Muscle of back (tissue), 13 donors: ENCODE results near the gene TRAPPC8. TPM values are rescaled to one million over a fixed set of nuclear protein-coding genes. Genes with fewer than 3 reads are reported as not detected.
A peak's percentile ranks its signal among the peaks of the same experiment; 100 is the strongest.
"Not testable (repeated sequence)": the region's sequence is repeated elsewhere in the genome, so short reads cannot be mapped to it uniquely, and the experiment has no call there.

ENCODE experiments used
- DNase-seq, 3 donors: peaks; one replicate each; pipeline versions ENCODE4 v3.0.0 to v3.0.0-alpha.2; 2013
- long read RNA-seq, 9 donors: transcript quantifications; one replicate each; lab custom pipeline, GENCODE V29; 2026
- polyA plus RNA-seq, 10 donors: library from polyadenylated mRNA; unstranded; fragments of 120-200 nt; gene quantifications; one replicate each; pipeline ENCODE4 v1.2.1, GENCODE V29; 2013; ENCODE audit not compliant: insufficient read length in 10 of 10

Gene TRAPPC8
- 10 to 100 TPM; 23.8 to 41.5 (median 33.3) TPM for polyA plus RNA-seq
- long read RNA-seq, donor 1 = 0 reads
- long read RNA-seq, donor 2, full-length matches to known transcripts = 1 of 1 reads
- long read RNA-seq, donor 2, partial matches to known transcripts = 0 of 1 reads
- long read RNA-seq, donor 2, other reads (novel, unspliced or antisense) = 0 of 1 reads
- long read RNA-seq, donor 3 = 0 reads
- long read RNA-seq, donor 4, full-length matches to known transcripts = 1 of 1 reads
- long read RNA-seq, donor 4, partial matches to known transcripts = 0 of 1 reads
- long read RNA-seq, donor 4, other reads (novel, unspliced or antisense) = 0 of 1 reads
- long read RNA-seq, donor 5 = 0 reads
- long read RNA-seq, donor 6, full-length matches to known transcripts = 1 of 1 reads
- long read RNA-seq, donor 6, partial matches to known transcripts = 0 of 1 reads
- long read RNA-seq, donor 6, other reads (novel, unspliced or antisense) = 0 of 1 reads
- long read RNA-seq, donor 7 = 0 reads
- long read RNA-seq, donor 8, partial matches to known transcripts = 0 of 1 reads
- long read RNA-seq, donor 8, other reads (novel, unspliced or antisense) = 0 of 1 reads
- long read RNA-seq, donor 9, partial matches to known transcripts = 0 of 1 reads
- long read RNA-seq, donor 9, other reads (novel, unspliced or antisense) = 0 of 1 reads

GRCh38 chr18:31942999-31943877 is at the start of gene TRAPPC8:
Gene TRAPPC8 (minus strand): TSS chr18:31943128. CDS start chr18:31942764, 364 bp downstream.
- DNase-seq = peak; percentile 97 to 98 (median 98)

GRCh38 chr18:31990823-31991222 is 47.9 kb upstream of the TRAPPC8 start:
- no peak for DNase-seq

GRCh38 chr18:31983976-31984375 is 41.0 kb upstream of the TRAPPC8 start:
- DNase-seq = no peak

- peak in 1 of 3 donors; percentile 20 for DNase-seq
These were observed 40.1 kb upstream of the TRAPPC8 start for GRCh38 chr18:31983020-31983419.

GRCh38 chr18:31980863-31981262 is 37.9 kb upstream of the TRAPPC8 start:
- DNase-seq = no peak

- DNase-seq = no peak
These were observed 36.8 kb upstream of the TRAPPC8 start for GRCh38 chr18:31979714-31980113.

GRCh38 chr18:31978616-31979015 is 35.7 kb upstream of the TRAPPC8 start:
- DNase-seq = no peak

- peak in 1 of 3 donors; percentile 13 for DNase-seq
These were observed 34.4 kb upstream of the TRAPPC8 start for GRCh38 chr18:31977270-31977872.

- no peak for DNase-seq
These were observed 33.3 kb upstream of the TRAPPC8 start for GRCh38 chr18:31976242-31976641.

- no peak for DNase-seq
These were observed 31.1 kb upstream of the TRAPPC8 start for GRCh38 chr18:31973929-31974546.

GRCh38 chr18:31970617-31971016 is 27.7 kb upstream of the TRAPPC8 start:
- no peak for DNase-seq

- DNase-seq = no peak
These were observed 22.5 kb upstream of the TRAPPC8 start for GRCh38 chr18:31965316-31965970.

- no peak for DNase-seq
These were observed 14.8 kb upstream of the TRAPPC8 start for GRCh38 chr18:31957728-31958127.

- peak; percentile 4 to 14 (median 6) for DNase-seq
These were observed 11.4 kb upstream of the TRAPPC8 start for GRCh38 chr18:31954349-31954748.

GRCh38 chr18:31953699-31954098 is 10.8 kb upstream of the TRAPPC8 start:
- not testable (repeated sequence) for DNase-seq

GRCh38 chr18:31952223-31952622 is 9.3 kb upstream of the TRAPPC8 start:
- no peak for DNase-seq

GRCh38 chr18:31950583-31950982 is 7.7 kb upstream of the TRAPPC8 start:
- DNase-seq = no peak

GRCh38 chr18:31948349-31948748 is 5.4 kb upstream of the TRAPPC8 start:
- not testable (repeated sequence) for DNase-seq

- no peak for DNase-seq
These were observed 3.5 kb upstream of the TRAPPC8 start for GRCh38 chr18:31946305-31947046.
